K562 treated with DMSO at 1 percent for 48 hours (cell line): ENCODE measurements around the gene PNPLA7. TPM values are rescaled to one million over a fixed set of nuclear protein-coding genes. Genes with fewer than 3 reads are reported as not detected.

Experiments
- total RNA-seq: library from RNA; unstranded; fragments of 300-600 nt; gene quantifications from 2 replicates; pipeline ENCODE4 v1.2.3, GENCODE V29; 2022; ENCODE audit warnings: low replicate concordance; ENCODE audit errors: extremely low read depth

Gene PNPLA7
- total RNA-seq = not detected in 2 replicates

DNA sequence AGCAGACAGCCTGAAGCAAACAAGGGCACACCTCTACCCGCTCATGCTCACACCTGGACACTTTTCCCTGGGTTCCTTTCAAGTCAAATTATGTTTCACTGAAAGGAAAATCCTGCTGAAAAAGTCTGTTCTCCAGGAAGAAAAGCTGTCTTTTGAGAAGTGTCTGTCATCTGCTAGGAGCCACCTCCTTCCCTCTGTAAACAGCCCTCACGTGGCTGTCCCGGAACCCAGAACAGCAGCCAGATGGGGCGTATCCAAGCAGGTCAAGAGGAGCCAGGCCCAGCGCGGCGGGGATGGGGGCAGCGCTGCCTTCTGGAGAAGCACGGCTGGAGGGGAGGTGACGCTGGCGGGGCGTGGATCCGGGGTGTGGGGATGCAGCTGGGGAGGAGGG lies at the start of gene PNPLA7:
Gene PNPLA7, minus strand, starts transcription at position 172 of the 391 bp plus-strand sequence. CDS start 205 bp downstream, outside the sequence.

DNA sequence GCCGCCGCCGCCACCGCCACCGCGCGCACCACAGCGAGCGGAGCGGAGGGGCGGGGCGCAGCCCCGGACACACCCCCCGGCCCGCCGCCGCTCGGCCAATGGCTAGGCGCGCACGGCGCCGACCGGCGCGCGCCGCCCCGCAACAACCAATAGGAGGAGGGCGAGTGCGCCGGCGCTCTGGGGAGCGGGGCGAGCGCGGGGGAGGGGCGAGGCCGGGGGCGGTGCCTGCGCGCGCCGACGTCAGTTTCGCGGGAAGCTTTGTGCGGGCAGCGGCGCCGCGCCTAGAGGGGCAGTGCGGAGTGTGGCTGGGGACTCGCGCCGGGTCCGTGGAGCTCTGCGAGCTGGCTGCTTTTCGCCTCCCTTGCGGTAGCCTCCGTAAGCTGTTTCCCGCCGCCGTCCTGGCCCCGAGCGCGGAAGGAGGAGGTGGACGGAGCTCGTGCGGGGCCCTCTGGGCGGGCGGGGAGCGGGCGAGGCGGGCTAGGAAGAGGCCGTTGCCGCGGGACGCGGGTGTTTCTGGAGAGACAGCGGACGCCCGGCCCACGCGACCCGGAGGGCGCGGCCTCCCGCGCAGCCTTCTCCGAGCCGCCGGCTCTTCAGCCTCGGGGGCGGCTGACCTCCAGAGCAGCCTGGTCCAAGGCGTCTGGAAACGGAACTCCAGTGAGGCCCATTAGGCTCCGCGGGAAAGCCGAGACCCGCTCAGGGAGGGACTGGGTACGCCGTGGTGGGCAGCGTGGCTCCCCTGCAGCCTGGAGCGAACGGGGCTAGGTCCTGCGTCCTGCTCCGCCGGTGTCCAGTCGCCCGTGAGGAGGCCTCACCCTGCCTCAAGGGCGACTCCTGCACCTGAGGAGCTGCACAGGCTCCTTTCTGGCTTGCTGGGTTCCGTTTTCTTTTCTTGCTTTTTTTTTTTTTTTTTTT lies 40.5 kb upstream of the PNPLA7 start, which contains the start of gene ZMYND19:
Gene ZMYND19, minus strand, starts transcription at position 44 of the 915 bp plus-strand sequence. CDS start 249 bp downstream, outside the sequence.

DNA sequence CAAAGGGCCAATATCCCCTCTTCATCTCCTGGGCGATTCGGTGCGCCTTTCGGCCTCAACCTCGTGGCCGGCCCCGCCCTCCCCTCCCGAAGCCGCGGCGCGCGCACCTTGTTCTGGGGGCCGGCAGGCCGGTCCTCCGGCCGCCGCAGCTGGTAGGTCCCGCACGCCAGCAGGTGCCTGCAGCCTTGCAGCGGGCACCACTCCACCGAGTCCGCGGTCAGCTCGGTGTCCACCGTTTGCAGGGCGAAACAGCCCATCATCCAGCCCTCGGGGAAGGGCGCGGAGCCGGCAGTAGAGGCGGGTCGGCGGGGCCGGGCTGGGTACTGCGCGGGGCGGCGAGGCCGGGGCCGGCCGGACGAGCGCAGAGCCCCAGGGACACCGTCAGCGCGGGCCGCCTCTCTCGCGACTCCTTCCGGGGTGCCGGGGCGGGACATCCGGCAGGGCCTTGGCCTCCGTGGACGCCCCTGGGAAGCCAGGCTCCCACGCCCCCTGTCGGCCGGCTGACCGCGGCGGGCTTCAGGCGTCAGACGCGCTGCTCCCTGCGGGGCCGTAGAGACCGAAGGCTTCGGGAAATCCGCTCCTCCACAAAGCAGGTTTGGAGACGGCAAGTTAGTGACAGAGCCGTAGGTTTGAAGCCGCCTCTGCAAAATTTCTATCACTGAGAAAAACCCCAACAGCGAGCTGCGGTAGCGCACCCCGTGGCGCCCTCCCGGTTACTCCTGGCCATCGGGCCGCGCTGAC lies 28.5 kb upstream of the PNPLA7 start, which contains the start of gene DPH7:
Gene DPH7, minus strand, starts transcription at position 408 of the 741 bp plus-strand sequence. Its CDS starts 148 bp downstream, at position 260.

DNA sequence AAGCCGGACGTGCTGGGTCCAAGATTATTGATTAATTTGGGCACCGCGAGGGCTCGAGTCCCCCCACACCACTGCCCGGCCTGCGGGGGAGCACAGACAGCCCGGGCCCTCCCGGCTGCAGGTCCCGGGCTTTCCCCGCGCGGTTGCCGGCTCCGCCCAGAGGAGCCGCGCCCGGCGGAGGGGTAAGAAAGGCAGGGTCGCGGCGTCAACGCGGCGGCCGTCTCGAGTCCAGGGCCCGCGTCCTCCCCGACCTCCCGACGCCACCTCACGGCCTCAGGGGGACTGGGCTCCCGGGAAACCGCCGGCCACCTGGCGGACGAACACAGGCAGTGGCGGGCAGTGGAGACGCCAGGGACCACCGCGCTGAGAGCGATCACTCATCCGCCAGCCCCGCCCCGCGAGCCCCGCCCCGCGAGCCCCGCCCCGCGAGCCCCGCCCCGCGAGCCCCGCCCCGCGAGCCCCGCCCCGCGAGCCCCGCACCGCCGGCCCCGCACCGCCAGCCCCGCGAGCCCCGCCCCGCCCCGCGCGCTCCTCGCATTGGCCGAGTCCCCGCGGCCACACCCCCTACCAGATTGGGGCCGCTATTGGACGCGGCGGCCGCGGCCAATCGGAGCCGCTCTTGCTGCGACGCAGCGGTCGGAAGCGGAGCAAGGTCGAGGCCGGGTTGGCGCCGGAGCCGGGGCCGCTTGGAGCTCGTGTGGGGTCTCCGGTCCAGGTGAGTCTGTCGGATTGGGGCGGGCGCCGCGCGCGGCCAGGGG lies 1.2 kb upstream of the PNPLA7 start, which contains the start of gene MRPL41:
Gene MRPL41, plus strand, starts transcription at position 616 of the 758 bp plus-strand sequence. CDS start 203 bp downstream, outside the sequence.

DNA sequence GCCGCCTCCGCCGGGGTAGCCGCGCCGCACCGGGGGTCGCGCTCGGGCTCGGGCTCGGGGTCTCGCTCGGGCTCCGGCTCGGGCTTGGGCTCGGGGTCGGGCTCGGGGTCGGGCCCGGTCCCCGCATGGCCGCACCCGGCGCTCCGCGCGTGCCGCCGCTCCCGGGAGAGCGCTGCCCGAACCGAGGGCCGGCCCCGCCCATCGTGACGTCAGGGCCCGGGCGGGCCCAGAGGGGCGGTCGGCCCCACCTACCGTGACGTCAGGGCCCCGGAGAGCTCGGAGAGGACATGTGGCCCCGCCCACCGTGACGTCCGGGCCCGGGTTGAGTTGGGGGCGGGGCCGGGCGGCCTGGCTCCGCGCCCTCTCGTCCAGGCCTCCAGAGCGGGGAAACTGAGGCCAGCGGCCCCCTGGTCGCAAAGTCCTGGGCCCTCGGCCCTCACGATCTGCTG lies 91.0 kb downstream of the PNPLA7 start, which contains the start of gene NSMF:
Gene NSMF, minus strand, starts transcription at position 183 of the 449 bp plus-strand sequence. CDS start 232 bp downstream, outside the sequence.

DNA sequence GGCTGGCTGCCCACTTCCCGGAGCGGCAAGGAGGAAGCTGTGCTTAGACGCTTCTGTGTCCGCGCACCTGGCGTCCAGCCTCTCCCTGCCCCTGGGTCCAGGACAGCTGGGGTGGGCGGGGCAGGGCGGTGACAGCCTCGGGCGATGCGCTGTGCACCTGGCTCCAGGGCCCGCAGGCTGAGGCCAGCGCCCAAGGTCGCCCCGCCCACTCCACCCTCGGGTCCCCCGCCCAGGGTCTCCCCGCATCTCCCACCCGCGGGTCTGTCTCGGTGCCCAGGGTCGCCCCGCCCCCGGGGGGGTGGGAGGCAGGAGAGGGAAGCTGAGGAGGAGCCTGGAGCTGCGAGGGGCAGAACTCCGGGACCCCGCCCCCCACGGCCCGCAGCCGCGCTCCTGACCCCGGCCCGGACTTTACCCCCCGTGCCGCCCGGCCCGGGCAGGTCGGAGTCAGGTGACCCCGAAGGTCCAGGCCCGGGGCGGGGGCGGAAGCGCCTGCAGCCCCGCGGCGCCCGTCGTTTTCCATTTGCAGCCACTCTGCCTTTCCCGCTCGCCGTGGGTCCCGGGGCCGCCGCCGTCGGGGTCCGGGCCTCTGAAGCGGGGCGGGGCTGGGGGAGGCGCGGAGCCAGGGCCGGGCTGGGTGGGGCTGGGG lies 108.8 kb downstream of the PNPLA7 start, which contains the start of gene ENTPD8:
Gene ENTPD8, minus strand, starts transcription at position 69 of the 646 bp plus-strand sequence. CDS start 3,072 bp downstream, outside the sequence.

DNA sequence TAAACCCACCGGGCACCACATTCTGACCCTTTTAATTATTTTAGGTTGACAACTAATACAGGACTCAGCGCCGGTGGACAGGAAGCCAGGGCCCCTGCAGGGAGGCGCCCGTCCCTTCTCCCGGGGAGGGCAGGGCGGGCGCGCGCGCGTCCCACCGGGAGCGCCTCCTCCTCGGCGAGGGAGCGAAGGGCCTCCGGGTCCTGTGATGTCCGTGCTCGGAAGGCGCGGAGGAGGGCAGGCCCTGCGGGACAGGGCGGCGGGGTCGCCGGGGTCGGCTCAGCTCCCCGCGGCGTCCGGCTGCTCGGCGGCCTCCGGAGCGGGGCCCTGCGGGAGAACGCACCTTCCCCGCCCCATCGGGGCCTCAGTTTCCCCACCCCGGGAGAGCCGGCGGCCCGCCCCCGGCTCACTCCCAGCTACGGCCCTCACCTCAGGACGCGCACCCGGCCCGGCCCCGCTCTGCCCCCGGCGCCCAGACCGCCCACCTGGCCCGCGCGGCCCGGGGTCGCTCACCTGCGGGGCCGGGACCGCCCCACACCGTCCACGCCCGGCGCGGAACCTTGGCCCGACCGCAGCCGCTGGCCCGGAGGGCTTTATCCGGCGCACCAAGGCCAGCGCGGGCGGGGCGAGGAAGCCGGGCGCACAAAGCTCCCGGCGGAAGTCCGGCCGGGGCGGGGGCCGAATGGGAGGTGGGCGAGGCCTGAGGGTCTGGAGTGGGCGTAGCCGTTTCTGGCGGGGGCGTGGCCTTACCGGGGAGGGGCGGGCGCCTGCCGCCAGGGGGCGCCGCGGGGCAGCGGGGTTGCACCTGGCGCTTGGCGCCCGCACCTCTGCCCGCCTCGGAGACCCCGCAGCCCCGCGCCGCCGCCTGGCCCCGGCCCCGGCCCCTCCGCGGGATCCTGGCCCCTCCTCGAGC lies 127.3 kb downstream of the PNPLA7 start, which contains the start of the genes EXD3 and NOXA1:
Gene EXD3, minus strand, starts transcription at position 559 of the 910 bp plus-strand sequence. CDS start 27,805 bp downstream, outside the sequence.
Gene NOXA1, plus strand, starts transcription at position 790 of the 910 bp plus-strand sequence. CDS start 137 bp downstream, outside the sequence.

Other genes starting within 250 kb of the PNPLA7 start
- gene NRARP, start 248.1 kb downstream of the PNPLA7 start, total RNA-seq = not detected in 2 replicates
- not detected in 2 replicates for gene EXD3, start 127.2 kb downstream of the PNPLA7 start, total RNA-seq
- gene NOXA1, start 127.0 kb downstream of the PNPLA7 start, total RNA-seq = not detected in 2 replicates
- gene ENTPD8, start 109.0 kb downstream of the PNPLA7 start, total RNA-seq = not detected in 2 replicates
- not detected in 2 replicates for gene NSMF, start 91.1 kb downstream of the PNPLA7 start, total RNA-seq
- not detected in 2 replicates for gene MRPL41, start 1.5 kb upstream of the PNPLA7 start, total RNA-seq
- gene DPH7, start 28.5 kb upstream of the PNPLA7 start, total RNA-seq = not detected in 2 replicates
- gene ZMYND19, start 40.1 kb upstream of the PNPLA7 start, total RNA-seq = not detected in 2 replicates
- gene ARRDC1, start 55.3 kb upstream of the PNPLA7 start, total RNA-seq = not detected in 2 replicates
- gene EHMT1, start 68.6 kb upstream of the PNPLA7 start, total RNA-seq = not detected in 2 replicates